MG63 (cell line): ENCODE data around the gene TPI1. TPM values are rescaled to one million over a fixed set of nuclear protein-coding genes. Genes with fewer than 3 reads are reported as not detected.
"Not testable (repeated sequence)": the region's sequence is repeated elsewhere in the genome, so short reads cannot be mapped to it uniquely, and the experiment has no call there.

Source experiments
- DNase-seq: peaks from one replicate; pipeline ENCODE4 v3.0.0-alpha.2; 2020
- H3K27me3 ChIP-seq: fragments of 250-450 bp; sonication (Bioruptor Pico); 2 replicates; pipeline ENCODE4 v1.5.1; 2020; ENCODE audit warnings: mild to moderate bottlenecking, moderate library complexity
- H3K36me3 ChIP-seq: fragments of 250-450 bp; sonication (Bioruptor Pico); 2 replicates; pipeline ENCODE4 v1.5.1; 2020; ENCODE audit warnings: mild to moderate bottlenecking, moderate library complexity
- H3K4me3 ChIP-seq: fragments of 250-450 bp; sonication (Bioruptor Pico); 2 replicates; pipeline ENCODE4 v1.5.1; 2020; ENCODE audit warnings: mild to moderate bottlenecking, moderate library complexity
- H3K9me3 ChIP-seq: fragments of 250-450 bp; sonication (Bioruptor Pico); 2 replicates; pipeline ENCODE4 v1.5.1; 2020; ENCODE audit warnings: mild to moderate bottlenecking, moderate library complexity
- total RNA-seq: library from RNA; depleted of rRNA; stranded (reverse); fragments of >200 nt; shearing (Covaris generic); gene quantifications from 2 replicates; pipeline ENCODE4 v1.2.3, GENCODE V29; 2014; ENCODE audit warnings: low replicate concordance

The TPI1 gene
- total RNA-seq, 1 experiment from 2014 or later, result 1,845 TPM

DNA sequence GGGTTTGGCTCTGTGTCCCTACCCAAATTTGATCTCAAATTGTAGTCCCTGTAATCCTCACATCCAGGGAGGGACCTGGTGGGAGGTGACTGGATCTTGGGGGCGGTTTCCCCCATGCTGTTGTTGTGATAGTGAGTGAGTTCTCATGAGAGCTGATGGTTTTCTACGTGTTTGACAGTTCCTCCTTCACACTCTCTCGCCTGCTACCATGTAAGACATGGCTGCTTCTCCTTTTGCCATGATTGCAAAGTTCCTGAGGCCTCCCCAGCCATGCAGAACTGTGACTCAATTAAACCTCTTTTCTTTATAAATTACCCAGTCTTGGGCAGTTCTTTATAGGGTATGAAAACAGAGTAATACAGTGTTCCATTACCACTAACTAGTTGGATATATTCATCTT is 27.0 kb downstream of the TPI1 start:
- DNase-seq, result no peak
- H3K9me3 ChIP-seq, result no peaks in the 10 kb centered on the region
- H3K4me3 ChIP-seq, result no peak overlapping the region
- H3K27me3 ChIP-seq, result no peaks in the 10 kb centered on the region
- H3K36me3 ChIP-seq, result peaks cover 6% of the 10 kb centered on the region

DNA sequence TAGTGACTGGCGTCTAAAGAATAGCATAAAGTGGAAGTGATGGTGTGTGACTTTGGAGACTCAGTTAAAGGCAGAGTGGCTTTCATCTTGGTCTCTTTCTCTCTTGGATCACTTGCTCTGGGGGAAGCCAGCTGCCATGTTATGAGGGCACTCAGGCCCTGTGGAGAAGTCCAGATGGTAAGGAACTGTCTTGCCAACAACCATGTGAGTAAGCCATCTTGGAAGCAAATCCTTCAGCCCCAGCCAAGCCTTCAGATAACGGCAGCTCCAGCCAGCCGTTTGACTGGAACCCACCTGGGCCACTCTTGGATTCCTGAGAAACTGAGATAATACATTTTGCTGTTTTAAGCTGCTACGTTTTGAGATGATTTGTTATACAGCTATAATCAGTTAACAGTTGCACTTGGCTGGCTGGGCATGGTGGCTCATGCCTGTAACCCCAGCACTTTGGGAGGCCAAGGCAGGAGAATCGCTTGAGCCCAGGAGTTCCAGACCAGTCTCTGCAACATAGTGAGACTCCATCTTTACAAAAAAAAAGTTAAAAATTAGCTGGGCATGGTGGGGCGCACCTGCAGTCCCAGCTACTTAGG is 29.6 kb downstream of the TPI1 start:
- Histone ChIP-seq H3K4me3 (no peak overlapping the region), H3K27me3 (no peaks in the 10 kb centered on the region), H3K9me3 (no peaks in the 10 kb centered on the region), H3K36me3 (no peaks in the 10 kb centered on the region)
- DNase-seq, result peak; percentile 82

DNA sequence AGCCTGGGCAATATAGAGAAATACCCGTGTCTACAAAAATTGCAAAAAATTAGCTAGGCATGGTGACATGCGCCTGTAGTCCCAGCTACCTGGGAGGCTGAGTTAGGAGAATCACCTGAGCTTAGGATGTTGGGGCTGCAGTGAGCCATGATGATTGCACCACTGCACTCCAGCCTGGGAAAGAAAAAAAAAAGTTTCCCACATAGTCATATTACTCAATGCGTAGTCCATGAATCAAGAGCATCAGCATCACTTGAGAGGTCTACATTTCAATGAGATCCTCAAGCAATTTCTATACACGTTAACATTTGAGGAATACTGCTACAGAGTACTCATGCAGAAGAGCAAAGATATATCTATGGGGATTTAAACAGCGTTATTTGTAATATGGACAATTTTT is 32.1 kb downstream of the TPI1 start:
- no peaks in the 10 kb centered on the region for H3K9me3 ChIP-seq
- no peaks in the 10 kb centered on the region for H3K36me3 ChIP-seq
- no peak for DNase-seq
- no peak overlapping the region for H3K4me3 ChIP-seq
- H3K27me3 ChIP-seq, result no peaks in the 10 kb centered on the region

DNA sequence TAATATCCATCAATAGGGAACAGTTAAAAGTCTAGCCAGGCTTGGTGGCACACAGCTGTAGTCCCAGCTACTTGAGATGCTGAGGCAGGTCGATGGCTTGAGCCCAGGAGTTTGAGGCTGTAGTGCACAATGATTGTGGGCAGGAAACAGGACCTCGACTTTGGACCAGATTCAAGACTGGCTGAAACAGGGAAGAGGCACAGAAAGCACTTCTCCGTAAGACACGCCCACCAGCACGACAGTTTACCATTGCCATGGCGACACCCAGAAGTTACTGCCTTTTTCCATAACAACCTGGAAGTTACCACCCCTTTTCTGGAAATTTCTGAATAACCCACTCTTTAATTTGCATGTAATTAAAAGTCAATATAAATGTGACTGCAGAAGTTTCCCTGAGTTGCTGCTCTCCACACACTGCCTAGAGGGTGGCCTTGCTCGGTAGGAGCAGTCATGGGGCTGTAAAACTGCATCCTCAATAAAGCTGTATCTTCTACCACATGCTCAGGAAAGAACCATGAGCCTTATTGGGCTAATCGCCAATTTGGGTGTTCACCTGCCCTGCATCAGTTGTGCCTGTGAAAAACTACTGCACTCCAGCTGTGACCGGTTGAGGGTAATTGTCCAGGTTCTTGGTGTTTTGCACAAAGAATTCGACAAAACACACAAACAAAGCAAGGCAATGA is 32.6 kb downstream of the TPI1 start:
- no peaks in the 10 kb centered on the region for H3K9me3 ChIP-seq
- H3K27me3 ChIP-seq, result no peaks in the 10 kb centered on the region
- H3K36me3 ChIP-seq, result no peaks in the 10 kb centered on the region
- H3K4me3 ChIP-seq, result no peak overlapping the region
- peak; percentile 48 for DNase-seq

DNA sequence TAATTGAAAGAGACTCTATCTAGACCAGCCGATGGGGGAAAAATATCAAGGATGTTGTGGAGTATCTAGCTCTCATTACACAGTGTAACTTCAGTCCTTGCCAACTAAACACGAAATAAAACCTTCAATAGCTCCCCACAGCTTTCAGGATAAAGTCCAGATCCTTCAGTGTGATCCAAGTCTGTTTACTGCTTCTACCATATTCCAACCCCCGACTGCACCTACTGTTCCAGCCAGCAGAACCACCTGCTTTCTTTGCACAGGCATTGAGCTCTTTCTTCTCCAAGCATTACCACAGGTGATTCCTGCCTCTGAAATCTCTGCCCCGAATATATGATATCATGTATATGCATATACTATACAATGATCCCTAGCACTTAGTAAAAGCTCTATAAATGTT is 35.1 kb downstream of the TPI1 start:
- Histone ChIP-seq H3K4me3 (no peak overlapping the region), H3K9me3 (no peaks in the 10 kb centered on the region), H3K27me3 (no peaks in the 10 kb centered on the region), H3K36me3 (no peaks in the 10 kb centered on the region)
- no peak for DNase-seq

DNA sequence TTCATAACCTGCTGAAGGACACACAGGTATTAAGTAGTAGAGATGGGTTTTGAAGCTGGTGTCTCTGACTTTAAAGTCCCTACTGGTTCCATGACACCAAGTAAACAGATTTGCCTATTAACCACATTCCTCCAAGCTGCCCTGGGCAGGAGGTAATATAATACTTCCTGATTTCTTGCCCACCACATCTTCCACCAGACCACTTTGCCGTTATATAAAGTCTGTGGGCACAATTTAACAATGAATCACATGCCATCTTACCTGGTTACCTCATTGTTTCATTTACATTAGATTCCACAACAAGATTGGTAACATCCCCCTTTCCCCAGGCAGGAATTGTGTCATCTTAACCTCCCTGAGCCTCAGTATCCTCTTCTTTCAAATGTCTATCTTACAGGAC is 36.4 kb downstream of the TPI1 start:
- no peaks in the 10 kb centered on the region for H3K36me3 ChIP-seq
- H3K9me3 ChIP-seq, result no peaks in the 10 kb centered on the region
- DNase-seq, result no peak
- no peak overlapping the region for H3K4me3 ChIP-seq
- no peaks in the 10 kb centered on the region for H3K27me3 ChIP-seq

DNA sequence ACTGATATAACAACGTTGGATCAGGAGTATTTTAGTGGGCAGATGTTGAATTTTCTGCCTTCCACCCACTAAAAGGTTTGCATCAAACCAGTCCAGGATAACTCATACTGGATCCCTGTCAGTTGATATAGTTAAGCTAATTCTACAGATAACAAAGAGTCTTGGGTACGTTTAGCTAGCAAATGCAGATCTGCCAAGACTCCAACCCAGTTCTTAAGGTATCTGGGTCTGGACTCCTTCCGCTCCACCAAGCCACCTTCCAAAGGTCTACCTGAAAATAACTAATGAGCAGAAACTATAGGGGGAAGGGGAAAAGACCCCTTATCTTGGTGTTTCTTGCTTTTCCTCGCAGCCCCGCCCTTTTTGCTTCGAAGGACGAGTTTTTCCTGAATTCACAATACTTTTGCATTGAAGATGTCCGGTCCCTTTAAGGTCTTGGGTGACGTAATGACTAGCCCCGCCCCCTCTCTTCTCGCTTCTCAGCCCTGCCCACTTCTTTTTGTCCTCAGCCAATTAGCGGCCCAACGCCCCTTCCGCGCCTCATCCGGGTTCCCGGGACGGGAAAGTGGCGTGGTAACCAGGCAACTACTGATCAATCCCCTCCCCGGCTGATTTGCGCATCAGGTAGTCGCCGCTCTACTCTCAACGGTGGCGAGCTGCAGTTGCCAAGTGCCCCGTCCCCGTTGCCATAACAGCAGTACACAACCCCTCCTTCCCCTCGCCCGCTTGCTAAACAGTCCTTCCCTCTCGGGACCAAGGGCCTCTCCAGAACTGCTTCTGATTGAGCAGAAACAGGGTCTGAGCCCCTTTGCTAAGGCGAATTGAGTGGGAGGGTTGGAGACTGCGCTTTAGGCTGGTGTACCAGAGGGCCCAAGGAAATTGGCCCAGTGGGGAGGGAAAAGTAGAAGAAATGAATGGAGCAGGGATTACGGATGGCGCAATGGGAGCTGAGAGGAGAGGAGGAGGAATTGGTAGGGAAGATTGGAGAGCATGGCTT is 37.2 kb downstream of the TPI1 start, which contains the start of gene LRRC23:
LRRC23 (plus strand) TSS at position 543 of the 997 bp plus-strand sequence. CDS start 812 bp downstream, outside the sequence.
- H3K4me3 ChIP-seq, result peak within 1 kb of the TSS; percentile 76
- no peaks in the 10 kb centered on the region for H3K36me3 ChIP-seq
- no peaks in the 10 kb centered on the region for H3K27me3 ChIP-seq
- peak; percentile 95 for DNase-seq
- no peaks in the 10 kb centered on the region for H3K9me3 ChIP-seq

DNA sequence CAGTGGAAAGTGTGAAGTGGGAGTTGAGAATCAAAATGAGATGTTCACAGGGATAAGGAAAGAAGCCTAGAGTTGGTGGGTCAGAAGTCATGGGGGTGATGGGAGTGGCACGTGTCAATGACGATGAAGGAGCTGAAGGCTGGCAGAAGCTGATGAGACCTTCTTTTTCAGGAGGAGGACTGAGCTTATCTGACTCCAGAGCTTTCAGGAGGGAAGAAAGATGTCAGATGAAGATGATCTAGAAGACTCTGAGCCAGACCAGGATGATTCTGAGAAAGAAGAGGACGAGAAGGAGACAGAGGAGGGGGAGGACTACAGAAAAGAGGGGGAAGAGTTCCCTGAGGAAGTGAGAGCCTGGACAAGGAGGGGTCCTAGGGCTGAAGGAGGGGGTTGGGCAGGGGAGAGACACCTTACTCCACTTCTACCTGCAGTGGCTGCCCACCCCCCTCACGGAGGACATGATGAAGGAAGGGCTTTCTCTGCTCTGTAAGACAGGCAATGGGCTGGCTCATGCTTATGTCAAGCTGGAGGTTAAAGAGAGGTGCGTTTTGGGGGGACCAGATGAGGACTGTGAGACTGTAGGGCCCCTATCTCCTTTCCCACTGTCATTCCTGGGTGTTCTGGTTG is 38.2 kb downstream of the TPI1 start:
- no peaks in the 10 kb centered on the region for H3K27me3 ChIP-seq
- no peaks in the 10 kb centered on the region for H3K9me3 ChIP-seq
- peak overlapping the region; percentile 76 for H3K4me3 ChIP-seq
- no peak for DNase-seq
- H3K36me3 ChIP-seq, result no peaks in the 10 kb centered on the region

DNA sequence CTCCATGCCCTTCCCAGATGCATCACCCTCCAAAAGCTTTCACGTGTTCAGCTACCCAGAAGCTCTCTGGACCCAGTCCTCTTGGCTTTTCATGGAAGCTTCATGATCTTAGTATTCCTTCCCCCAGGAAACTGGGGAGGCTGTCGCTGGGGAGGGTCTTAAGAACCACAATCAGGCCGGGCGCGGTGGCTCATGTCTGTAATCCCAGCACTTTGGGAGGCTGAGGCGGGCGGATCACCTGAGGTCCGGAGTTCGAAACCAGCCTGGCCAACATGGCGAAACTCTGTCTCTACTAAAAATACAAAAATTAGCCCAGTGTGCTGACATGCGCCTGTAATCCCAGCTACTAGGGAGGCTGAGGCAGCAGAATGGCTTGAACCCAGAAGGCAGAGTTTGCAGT is 40.8 kb downstream of the TPI1 start:
- not testable (repeated sequence) for H3K36me3 ChIP-seq, H3K27me3 ChIP-seq, H3K4me3 ChIP-seq, H3K9me3 ChIP-seq, DNase-seq

DNA sequence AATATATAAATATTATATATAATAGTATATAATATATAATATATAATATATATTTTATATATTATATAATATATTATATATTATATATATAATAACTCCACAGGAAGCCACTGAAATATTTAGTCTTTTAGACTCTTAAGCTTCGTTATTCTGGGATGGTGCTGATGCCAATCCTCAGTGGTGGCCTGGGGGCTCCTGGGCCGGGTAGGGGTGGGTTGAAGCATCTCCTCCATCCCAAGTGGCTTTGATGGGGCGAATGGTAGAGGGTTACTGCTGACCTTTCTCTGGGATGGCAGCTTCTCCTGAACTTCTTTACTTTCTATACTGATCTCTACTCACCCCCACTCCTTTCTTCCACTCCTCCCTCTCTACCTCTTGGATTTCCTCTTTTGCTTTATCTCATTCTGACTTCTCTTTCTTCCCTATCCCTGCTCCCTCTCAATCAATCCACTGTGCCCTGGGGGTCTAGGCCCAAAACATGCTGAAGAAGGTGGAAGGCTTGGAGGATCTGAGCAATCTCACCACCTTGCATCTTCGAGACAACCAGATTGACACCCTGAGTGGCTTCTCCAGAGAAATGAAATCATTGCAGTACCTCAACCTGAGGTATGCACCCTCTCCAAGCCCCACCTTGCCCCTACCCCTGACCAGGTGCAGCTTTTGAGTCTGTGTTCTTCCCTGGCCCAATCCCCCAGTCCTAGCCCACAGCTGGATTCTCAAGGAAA is 42.3 kb downstream of the TPI1 start:
- no peak for DNase-seq
- H3K9me3 ChIP-seq, result no peaks in the 10 kb centered on the region
- no peak overlapping the region for H3K4me3 ChIP-seq
- no peaks in the 10 kb centered on the region for H3K36me3 ChIP-seq
- H3K27me3 ChIP-seq, result no peaks in the 10 kb centered on the region

DNA sequence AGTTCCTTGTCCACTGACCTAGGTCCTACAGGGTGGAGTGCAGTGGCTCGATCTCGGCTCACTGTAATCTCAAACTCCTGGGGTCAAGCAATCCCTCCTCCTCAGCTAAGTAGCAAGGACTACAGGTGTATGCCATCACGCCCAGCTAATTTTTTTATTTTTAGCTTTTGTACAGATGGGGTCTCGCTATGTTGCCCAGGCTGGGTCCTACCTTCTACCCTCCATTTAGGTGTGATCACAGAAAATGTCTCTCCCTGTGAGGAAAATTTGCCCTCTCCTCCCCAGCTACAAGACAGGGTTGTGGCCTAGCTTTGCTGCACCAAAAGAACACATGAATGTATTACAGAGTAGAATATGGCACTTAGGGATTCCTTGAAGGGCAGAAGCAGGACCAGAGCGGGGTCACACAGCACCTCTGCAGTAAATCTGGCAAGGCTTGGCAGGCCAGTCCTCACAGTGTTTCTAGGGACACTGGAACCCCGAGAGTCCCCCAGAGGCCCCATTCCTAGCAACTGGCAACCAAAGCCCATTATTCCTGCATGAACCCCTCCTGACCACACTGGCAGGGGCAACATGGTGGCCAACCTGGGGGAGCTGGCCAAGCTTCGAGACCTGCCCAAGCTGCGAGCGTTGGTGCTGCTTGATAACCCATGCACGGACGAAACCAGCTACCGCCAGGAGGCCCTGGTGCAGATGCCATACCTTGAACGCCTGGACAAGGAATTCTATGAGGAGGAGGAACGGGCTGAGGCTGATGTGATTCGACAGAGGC is 45.0 kb downstream of the TPI1 start:
- Histone ChIP-seq H3K36me3 (peaks cover 4% of the 10 kb centered on the region; the same call in 1 of the 2 replicates), H3K4me3 (no peak overlapping the region), H3K27me3 (no peaks in the 10 kb centered on the region), H3K9me3 (no peaks in the 10 kb centered on the region)
- no peak for DNase-seq

DNA sequence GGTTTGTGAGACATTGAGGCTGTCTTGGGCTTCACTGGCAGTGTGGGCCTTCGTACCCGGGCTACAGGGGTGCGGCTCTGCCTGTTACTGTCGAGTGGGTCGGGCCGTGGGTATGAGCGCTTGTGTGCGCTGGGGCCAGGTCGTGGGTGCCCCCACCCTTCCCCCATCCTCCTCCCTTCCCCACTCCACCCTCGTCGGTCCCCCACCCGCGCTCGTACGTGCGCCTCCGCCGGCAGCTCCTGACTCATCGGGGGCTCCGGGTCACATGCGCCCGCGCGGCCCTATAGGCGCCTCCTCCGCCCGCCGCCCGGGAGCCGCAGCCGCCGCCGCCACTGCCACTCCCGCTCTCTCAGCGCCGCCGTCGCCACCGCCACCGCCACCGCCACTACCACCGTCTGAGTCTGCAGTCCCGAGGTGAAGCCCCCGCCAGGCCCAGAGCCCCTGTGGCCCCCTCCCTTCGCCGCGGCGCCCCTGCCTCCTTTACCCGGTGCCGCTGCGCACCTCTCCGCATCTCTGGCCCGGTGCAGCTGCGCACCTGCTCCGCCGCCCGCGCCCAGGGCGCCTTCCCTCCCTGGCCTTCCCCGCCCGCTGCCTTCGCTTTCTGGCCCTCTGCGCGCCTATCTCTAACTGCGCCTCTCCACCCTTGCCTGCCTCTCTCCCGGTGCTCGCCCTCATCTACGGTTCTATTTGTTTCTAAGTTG is 47.1 kb downstream of the TPI1 start, which contains the start of gene ENO2:
ENO2 (plus strand) TSS at position 335 of the 701 bp plus-strand sequence. CDS start 1,253 bp downstream, outside the sequence.
- no peaks in the 10 kb centered on the region for H3K27me3 ChIP-seq
- H3K9me3 ChIP-seq, result no peaks in the 10 kb centered on the region
- DNase-seq, result peak; percentile 84
- H3K4me3 ChIP-seq, result peak within 1 kb of the TSS; percentile 73
- peaks cover 4% of the 10 kb centered on the region; the same call in 1 of the 2 replicates for H3K36me3 ChIP-seq

DNA sequence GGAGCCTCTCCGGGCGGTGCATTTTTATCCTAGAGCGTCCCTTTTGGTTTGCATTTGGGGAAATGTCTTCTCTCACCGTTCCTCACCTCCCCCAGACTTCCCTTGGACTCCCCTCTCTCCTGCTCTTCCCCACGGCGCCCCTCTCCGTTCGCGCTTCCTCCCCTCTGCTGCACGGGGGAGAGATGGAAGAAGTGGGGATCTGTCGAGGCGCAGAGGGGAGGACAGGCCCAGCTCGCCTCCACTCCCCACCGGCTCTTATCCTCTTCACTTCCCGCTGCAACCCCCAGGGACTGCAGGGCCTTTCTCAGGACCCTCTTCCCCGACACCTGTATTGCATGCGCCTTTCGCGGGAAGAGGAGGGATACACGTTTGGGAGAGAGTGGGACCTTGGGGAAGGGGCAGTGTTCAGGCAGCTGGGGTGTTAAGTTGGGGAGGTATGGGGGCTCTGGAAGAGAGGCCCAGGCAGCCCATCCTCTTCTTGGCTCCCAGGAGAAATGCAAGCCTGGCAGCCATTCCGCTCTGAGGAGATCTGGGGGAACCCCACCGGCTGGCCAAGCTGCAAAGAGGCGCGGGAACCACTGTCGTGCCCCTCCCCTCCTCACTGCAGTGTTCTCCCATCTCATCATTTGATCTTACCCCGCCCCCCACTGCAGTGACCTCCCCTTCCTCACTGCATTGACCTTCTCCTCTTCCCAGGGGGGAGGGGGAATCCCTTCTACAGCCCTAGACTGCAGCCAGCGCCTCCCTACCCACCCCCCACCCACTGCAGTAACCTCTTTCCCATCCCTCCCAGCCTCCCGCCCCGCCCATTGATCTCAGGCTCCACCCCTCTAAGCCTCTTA is 47.8 kb downstream of the TPI1 start:
- no peaks in the 10 kb centered on the region for H3K9me3 ChIP-seq
- DNase-seq, result no peak

DNA sequence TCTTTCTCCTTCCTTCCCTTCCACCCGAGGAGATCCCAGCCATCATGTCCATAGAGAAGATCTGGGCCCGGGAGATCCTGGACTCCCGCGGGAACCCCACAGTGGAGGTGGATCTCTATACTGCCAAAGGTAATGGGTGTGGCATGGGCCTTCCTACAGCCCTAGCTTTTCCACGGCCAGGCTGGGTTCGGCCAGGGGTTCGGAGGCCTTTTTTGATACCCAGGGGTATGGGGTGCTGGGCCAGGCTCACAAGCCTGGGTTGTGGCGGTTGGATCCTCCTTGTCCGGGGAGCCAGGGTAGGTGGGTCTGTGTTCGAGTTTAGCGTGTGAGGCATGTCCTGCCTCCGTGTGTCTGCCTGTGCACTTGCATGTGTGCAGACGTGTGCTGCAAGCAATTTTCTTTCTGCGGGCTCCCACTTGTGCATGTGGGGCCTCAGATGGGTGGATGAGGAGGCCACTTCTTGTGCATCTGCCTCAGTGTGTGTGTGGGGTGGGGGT is 48.5 kb downstream of the TPI1 start:
- no peak for DNase-seq
- no peaks in the 10 kb centered on the region for H3K9me3 ChIP-seq
- H3K36me3 ChIP-seq, result peaks cover 4% of the 10 kb centered on the region; the same call in 1 of the 2 replicates
- H3K4me3 ChIP-seq, result no peak overlapping the region
- no peaks in the 10 kb centered on the region for H3K27me3 ChIP-seq

More for the DNA sequence above, 47.8 kb downstream of the TPI1 start:
- Histone ChIP-seq H3K36me3 (peaks cover 4% of the 10 kb centered on the region; the same call in 1 of the 2 replicates), H3K4me3 (peak overlapping the region; percentile 73), H3K27me3 (no peaks in the 10 kb centered on the region)
